ENCODE data around the gene MAP3K10.

DNA sequence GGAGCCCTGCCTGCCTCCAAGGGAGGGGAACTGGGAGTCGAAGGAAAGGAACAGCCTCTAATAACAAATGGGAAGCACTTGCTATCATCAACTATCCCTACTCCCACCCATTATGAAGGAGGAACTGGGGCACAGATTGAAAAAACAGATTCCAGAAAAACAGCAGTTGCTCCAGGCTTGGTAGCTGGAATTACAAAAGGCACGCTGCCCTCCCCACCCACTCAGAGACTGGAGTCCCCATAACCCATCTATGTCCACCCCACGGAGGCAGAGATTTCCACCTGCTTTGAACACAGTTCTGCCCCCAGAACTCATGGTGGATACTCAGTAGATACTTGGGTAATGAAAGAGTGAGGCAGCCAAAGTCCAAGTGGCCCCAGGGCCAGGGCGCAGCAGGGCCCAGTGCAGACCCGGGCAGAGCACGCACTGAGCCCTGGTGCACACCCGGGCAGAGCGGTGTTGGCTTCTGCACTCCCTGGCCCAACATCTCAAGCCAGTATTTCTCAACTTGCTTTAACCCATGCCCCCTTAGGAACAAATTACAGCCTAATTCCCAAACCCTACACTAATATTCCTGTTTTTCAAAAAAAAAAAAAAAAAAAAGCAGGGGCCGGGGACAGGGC is 54.4 kb downstream of the MAP3K10 start:
- TF ChIP-seq, protein P1, sequence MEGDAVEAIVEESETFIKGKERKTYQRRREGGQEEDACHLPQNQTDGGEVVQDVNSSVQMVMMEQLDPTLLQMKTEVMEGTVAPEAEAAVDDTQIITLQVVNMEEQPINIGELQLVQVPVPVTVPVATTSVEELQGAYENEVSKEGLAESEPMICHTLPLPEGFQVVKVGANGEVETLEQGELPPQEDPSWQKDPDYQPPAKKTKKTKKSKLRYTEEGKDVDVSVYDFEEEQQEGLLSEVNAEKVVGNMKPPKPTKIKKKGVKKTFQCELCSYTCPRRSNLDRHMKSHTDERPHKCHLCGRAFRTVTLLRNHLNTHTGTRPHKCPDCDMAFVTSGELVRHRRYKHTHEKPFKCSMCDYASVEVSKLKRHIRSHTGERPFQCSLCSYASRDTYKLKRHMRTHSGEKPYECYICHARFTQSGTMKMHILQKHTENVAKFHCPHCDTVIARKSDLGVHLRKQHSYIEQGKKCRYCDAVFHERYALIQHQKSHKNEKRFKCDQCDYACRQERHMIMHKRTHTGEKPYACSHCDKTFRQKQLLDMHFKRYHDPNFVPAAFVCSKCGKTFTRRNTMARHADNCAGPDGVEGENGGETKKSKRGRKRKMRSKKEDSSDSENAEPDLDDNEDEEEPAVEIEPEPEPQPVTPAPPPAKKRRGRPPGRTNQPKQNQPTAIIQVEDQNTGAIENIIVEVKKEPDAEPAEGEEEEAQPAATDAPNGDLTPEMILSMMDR (IDR thresholded peaks at IDR 0.05), result no peak
- no peak for TF ChIP-seq POLR2A (IDR thresholded peaks at IDR 0.05)
